ENCODE measurements around the gene KLHL42.
A peak's percentile ranks its signal among the peaks of the same experiment; 100 is the strongest.

Gene KLHL42

DNA sequence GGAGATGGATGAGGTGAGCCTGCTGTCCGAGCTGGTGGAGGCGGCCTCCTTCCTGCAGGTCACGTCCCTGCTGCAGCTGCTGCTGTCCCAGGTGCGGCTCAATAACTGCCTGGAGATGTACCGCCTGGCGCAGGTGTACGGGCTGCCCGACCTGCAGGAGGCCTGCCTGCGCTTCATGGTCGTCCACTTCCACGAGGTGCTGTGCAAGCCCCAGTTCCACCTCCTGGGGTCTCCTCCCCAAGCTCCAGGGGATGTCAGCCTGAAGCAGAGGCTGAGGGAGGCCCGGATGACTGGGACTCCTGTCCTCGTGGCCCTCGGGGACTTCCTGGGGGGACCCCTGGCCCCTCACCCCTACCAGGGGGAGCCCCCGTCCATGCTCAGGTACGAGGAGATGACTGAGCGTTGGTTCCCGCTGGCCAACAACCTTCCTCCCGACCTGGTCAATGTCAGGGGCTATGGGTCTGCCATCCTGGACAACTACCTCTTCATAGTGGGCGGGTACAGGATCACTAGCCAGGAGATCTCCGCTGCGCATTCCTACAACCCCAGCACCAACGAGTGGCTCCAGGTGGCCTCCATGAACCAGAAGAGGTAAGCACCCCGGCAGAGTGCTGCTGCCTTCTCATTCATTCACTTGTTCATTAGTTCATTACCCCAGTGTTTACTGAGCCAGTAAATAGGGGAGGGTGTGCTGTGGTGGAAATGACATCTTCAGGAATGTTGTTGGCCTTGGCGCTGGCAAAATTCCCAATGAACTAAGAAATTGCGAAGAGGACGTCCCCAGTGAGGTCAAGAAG is 777 bp downstream of the KLHL42 start:
- H4K20me1 ChIP-seq (ENCODE audit: insufficient read depth, low read length): no peaks in the 10 kb centered on the region
- no peaks in the 10 kb centered on the region for H3K27me3 ChIP-seq (ENCODE audit: insufficient read depth, low read length)
- H3K9me3 ChIP-seq (ENCODE audit: low read length): no peaks in the 10 kb centered on the region
- H3K79me2 ChIP-seq (ENCODE audit: insufficient read depth, low read length): peaks cover 32% of the 10 kb centered on the region
- H3K4me3 ChIP-seq (ENCODE audit: low read depth, low read length, poor library complexity, severe bottlenecking): peak overlapping the region; percentile 72
- peak overlapping the region; percentile 91 for H3K9ac ChIP-seq (ENCODE audit: low read length)
- no peaks in the 10 kb centered on the region for H3K9me2 ChIP-seq (ENCODE audit: low read depth, low read length)
- H3F3A ChIP-seq (ENCODE audit: insufficient read depth, low read length): no peaks in the 10 kb centered on the region
- no peak overlapping the region for H2AFZ ChIP-seq (ENCODE audit: low read length)
- TF ChIP-seq EZH2 (IDR thresholded peaks at IDR 0.05; ENCODE audit: borderline replicate concordance, low read length): no peak
- TF ChIP-seq, protein P1, sequence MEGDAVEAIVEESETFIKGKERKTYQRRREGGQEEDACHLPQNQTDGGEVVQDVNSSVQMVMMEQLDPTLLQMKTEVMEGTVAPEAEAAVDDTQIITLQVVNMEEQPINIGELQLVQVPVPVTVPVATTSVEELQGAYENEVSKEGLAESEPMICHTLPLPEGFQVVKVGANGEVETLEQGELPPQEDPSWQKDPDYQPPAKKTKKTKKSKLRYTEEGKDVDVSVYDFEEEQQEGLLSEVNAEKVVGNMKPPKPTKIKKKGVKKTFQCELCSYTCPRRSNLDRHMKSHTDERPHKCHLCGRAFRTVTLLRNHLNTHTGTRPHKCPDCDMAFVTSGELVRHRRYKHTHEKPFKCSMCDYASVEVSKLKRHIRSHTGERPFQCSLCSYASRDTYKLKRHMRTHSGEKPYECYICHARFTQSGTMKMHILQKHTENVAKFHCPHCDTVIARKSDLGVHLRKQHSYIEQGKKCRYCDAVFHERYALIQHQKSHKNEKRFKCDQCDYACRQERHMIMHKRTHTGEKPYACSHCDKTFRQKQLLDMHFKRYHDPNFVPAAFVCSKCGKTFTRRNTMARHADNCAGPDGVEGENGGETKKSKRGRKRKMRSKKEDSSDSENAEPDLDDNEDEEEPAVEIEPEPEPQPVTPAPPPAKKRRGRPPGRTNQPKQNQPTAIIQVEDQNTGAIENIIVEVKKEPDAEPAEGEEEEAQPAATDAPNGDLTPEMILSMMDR (IDR thresholded peaks at IDR 0.05; ENCODE audit: low read length): no peak
- H3K4me2 ChIP-seq (ENCODE audit: low read length): peak overlapping the region; percentile 97
- peaks cover 20% of the 10 kb centered on the region; the same call in 1 of the 2 replicates for H3K36me3 ChIP-seq (ENCODE audit: insufficient read depth, low read length)
- peak overlapping the region; percentile 42 for H3K27ac ChIP-seq (ENCODE audit: low read depth, low read length, poor library complexity, severe bottlenecking)
- H3K4me1 ChIP-seq (ENCODE audit: insufficient read depth, low read length, severe bottlenecking): peaks cover 28% of the 10 kb centered on the region

DNA sequence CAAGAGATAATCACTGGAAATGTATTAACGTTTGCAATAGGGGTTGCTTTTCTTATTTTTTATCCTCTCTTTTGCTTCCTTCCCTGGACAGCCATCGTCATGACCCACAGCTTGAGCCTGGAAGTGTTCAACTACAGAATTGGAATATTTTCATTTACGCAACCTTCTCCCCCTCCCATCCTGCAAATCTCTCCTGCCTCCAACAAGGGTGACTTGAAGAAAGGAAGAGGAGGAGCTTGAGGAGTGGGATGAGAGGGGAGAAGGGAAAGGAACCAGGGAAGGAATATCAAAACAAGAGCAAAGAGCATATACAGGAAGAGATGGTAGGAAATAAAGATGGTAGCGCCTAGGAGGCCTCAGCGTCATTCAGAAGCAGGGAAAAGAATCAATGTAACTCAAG is 1.6 kb downstream of the KLHL42 start:
- H3K9ac ChIP-seq (ENCODE audit: low read length): peak overlapping the region; percentile 91
- peak overlapping the region; percentile 27 for H3K27ac ChIP-seq (ENCODE audit: low read depth, low read length, poor library complexity, severe bottlenecking)
- no peaks in the 10 kb centered on the region for H4K20me1 ChIP-seq (ENCODE audit: insufficient read depth, low read length)
- peak overlapping the region; percentile 97 for H3K4me2 ChIP-seq (ENCODE audit: low read length)
- peaks cover 32% of the 10 kb centered on the region for H3K79me2 ChIP-seq (ENCODE audit: insufficient read depth, low read length)
- H3K9me2 ChIP-seq (ENCODE audit: low read depth, low read length): no peaks in the 10 kb centered on the region
- peak overlapping the region; percentile 72 for H3K4me3 ChIP-seq (ENCODE audit: low read depth, low read length, poor library complexity, severe bottlenecking)
- no peak for TF ChIP-seq EZH2 (IDR thresholded peaks at IDR 0.05; ENCODE audit: borderline replicate concordance, low read length)
- TF ChIP-seq, protein P1 (IDR thresholded peaks at IDR 0.05; ENCODE audit: low read length): no peak
- H3K27me3 ChIP-seq (ENCODE audit: insufficient read depth, low read length): no peaks in the 10 kb centered on the region
- peaks cover 27% of the 10 kb centered on the region; the same call in 1 of the 2 replicates for H3K36me3 ChIP-seq (ENCODE audit: insufficient read depth, low read length)
- H3K9me3 ChIP-seq (ENCODE audit: low read length): no peaks in the 10 kb centered on the region
- H3K4me1 ChIP-seq (ENCODE audit: insufficient read depth, low read length, severe bottlenecking): peaks cover 28% of the 10 kb centered on the region
- H2AFZ ChIP-seq (ENCODE audit: low read length): no peak overlapping the region
- H3F3A ChIP-seq (ENCODE audit: insufficient read depth, low read length): no peaks in the 10 kb centered on the region

- H2AFZ ChIP-seq (ENCODE audit: low read length): no peak overlapping the region
- H4K20me1 ChIP-seq (ENCODE audit: insufficient read depth, low read length): no peaks in the 10 kb centered on the region
- H3K4me3 ChIP-seq (ENCODE audit: low read depth, low read length, poor library complexity, severe bottlenecking): peak overlapping the region; percentile 72
- peak overlapping the region; percentile 97 for H3K4me2 ChIP-seq (ENCODE audit: low read length)
- no peaks in the 10 kb centered on the region for H3F3A ChIP-seq (ENCODE audit: insufficient read depth, low read length)
- H3K9me2 ChIP-seq (ENCODE audit: low read depth, low read length): no peaks in the 10 kb centered on the region
- peaks cover 28% of the 10 kb centered on the region for H3K4me1 ChIP-seq (ENCODE audit: insufficient read depth, low read length, severe bottlenecking)
- peaks cover 32% of the 10 kb centered on the region for H3K79me2 ChIP-seq (ENCODE audit: insufficient read depth, low read length)
- H3K9me3 ChIP-seq (ENCODE audit: low read length): no peaks in the 10 kb centered on the region
- H3K9ac ChIP-seq (ENCODE audit: low read length): no peak overlapping the region; the same call in 1 of the 2 replicates
- H3K27ac ChIP-seq (ENCODE audit: low read depth, low read length, poor library complexity, severe bottlenecking): peak overlapping the region; percentile 27
- no peak for TF ChIP-seq EZH2 (IDR thresholded peaks at IDR 0.05; ENCODE audit: borderline replicate concordance, low read length)
- TF ChIP-seq, protein P1 (IDR thresholded peaks at IDR 0.05; ENCODE audit: low read length): no peak
- no peaks in the 10 kb centered on the region for H3K27me3 ChIP-seq (ENCODE audit: insufficient read depth, low read length)
- peaks cover 27% of the 10 kb centered on the region; the same call in 1 of the 2 replicates for H3K36me3 ChIP-seq (ENCODE audit: insufficient read depth, low read length)
These were observed 2.4 kb downstream of the KLHL42 start for GRCh38 chr12:27782481-27782880.

All from OCI-LY1 (cell line).